ENCODE measurements around the gene DMXL1.
A peak's percentile ranks its signal among the peaks of the same experiment; 100 is the strongest.

The DMXL1 gene

GRCh38 chr5:119271758-119272730 is 201.2 kb downstream of the DMXL1 start:
- no peak for DNase-seq

DNA sequence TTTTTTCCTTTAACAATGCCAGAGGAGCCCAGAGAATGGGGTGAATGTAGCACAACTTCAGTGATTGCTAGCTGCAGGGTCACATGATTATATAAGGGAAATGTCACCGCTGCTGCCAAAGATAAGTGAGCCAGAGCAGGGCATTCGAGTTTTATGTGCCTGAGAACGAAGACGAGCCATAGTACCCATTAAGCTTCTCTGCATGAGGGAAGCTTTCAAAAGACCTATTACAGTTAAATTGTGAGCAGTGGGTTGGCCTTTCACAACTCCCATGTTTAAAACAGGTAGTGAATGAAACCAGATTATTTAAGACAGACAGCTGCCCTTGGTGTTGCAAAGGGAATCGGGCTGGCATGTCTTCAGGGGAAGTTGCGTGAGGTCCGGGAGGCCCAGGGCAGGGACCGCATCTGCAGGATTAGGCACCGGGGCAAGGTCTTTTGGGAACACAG is 202.5 kb downstream of the DMXL1 start:
- DNase-seq: no peak

GRCh38 chr5:119274030-119274766 is 203.3 kb downstream of the DMXL1 start:
- no peak for DNase-seq

DNA sequence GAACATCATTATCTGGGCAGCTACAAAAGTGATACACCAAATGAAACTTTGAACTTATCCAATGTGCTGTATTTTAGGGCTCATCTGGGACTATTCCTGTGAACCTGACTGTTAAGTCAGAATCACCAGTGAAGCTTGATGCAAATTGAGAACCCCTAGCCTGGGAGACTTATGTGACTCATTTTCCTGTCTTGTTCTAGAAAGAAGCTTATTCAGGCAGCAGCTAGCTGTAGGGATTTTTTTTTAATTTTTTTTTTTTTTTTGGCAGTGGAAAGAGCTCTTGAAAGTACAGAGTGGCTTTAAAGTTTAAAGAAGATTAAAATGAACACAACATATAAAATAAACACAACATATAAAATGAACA is 203.9 kb downstream of the DMXL1 start:
- no peak for DNase-seq

- no peak for DNase-seq
Measured at GRCh38 chr5:119275146-119275545, 204.3 kb downstream of the DMXL1 start.

GRCh38 chr5:119275601-119276173 is 204.8 kb downstream of the DMXL1 start:
- peak; percentile 53 for DNase-seq

- DNase-seq: no peak
Measured at GRCh38 chr5:119276978-119277377, 206.1 kb downstream of the DMXL1 start.

- DNase-seq: no peak
Measured at GRCh38 chr5:119279093-119279492, 208.2 kb downstream of the DMXL1 start.

GRCh38 chr5:119280380-119280779 is 209.5 kb downstream of the DMXL1 start:
- DNase-seq: no peak

DNA sequence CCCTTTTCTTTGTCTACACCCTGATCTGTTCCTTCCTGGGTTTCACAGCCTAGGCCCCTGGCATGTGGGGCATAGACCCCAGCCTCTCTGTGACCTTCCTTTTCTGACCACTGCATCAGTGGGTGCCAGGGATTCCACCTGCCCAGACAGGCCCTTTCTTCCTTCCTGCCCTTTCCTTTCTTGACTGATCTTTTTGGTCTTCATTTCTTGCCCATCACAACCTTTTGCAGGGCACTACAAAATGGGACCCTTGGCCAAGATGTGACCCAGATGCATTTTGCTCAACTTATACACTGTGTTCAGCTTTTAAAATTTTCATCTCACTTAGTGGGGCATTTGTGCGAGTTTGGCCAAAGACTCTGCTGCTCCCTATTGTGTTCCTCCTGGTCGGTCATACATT is 211.7 kb downstream of the DMXL1 start:
- DNase-seq: no peak

DNA sequence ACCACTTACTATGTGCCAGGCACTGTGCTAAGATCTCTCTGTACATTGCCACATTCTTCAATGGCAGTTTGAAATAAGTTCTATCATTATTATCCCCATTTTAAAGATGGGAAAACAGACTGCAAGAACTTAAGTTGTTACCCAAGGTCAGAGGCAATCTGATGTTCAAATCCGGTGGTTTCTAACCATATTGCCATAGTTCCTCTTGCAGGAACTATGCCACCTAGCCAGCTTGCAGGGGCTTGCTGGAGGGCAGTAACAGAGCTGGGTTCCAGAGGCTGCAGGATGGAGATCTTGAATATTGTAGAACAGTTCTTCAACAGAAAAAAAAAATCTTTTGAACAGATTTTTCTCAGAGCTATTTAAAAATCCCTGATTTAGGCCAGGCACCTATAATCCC is 213.1 kb downstream of the DMXL1 start:
- no peak for DNase-seq

DNA sequence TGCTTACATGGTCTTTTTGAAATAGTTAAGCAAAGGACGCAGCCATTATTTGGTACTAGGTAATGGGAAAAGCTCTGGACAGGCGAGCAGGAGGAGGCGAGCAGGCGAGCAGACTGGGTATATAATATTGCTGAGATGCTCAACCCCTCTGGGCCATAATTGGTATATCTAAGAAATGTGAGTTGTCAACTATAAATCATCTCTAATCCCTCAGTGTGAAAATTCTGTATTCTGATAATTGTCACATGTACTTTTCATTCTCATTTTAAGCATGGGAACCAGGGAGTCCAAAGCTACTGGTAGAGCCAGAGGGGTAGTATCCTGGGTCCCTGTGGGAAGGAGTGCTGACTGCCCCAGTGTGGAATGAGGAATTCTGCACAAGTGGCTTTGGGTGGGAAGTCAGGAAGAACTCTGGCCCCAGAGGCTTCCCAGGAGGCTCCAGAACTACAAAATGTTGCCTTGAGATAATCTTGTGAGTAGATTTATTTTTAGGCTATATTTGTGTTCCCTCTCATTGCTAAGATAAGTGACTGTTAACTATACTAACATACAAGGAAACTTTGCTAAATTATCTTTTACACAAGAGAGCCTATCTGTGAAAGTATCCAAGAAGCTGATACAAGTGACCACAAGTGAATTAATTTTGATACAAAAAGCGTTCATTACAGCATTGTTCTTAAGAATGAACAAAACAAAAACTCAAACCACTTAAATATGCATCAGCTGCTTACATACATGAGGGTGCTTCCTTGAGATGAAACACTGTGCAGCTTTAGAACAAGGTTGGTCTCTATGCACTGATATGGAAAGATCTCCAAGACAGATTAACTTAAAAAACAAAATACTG is 214.4 kb downstream of the DMXL1 start:
- DNase-seq: no peak

GRCh38 chr5:119286511-119287488 is 215.9 kb downstream of the DMXL1 start:
- no peak for DNase-seq

DNA sequence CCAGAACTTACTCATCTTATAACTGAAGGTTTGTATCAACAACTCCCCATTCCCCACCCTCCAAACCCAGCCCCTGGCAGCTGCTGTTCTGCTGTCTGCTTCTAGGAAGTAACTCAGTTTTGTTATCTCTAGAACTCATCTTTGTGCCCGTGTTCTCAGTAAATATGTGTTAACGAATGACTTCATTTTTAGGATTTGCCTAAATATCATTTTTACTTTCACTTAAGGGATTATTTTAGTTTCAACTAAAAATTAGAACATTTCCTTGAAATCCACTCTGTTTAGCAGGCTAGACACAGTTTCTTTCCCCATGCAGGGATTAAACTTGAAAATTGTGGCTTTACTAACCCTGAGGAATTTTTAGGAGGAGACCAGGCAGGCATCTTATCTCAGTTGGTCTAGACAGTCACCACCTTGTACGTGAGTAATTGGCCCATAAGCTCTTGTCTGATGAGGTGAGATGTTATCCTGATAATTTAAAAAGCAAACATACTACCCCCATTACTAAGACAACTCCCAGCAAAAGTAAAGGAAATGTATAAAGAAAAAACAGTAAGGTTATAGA is 216.7 kb downstream of the DMXL1 start:
- peak; percentile 46 for DNase-seq

DNA sequence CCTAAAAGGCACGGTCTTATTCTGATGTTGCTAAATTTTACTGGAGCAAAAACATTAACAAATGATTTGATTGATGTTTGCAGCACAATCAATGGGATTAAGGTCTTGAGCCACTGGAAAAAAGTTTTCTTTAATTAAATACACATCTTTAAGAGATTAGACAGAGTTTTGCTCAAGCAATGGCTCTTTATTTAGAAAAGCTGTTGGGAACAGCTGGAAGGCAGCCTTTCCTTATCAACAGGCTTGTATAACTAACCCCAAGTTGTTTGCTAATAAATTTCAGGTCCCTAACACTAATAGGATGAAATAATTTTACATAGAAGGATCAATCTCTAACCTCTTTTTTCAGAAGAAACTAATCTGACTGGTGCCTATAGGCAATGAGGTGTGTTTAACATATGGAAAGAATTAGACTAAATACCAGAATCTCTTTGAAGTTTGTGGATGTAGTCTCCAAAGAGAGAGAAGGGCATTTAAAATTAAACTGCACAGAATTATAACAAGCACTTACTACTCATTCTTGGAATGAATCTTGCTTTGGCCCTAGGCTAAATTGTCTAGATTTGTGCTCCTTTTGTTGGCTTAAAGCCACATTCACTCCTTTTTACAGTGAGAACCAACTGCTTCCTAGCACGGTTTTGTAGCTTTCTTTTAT is 217.6 kb downstream of the DMXL1 start:
- no peak for DNase-seq

GRCh38 chr5:119289438-119290044 is 218.7 kb downstream of the DMXL1 start:
- DNase-seq: no peak

- no peak for DNase-seq
Measured at GRCh38 chr5:119290161-119290569, 219.3 kb downstream of the DMXL1 start.

DNA sequence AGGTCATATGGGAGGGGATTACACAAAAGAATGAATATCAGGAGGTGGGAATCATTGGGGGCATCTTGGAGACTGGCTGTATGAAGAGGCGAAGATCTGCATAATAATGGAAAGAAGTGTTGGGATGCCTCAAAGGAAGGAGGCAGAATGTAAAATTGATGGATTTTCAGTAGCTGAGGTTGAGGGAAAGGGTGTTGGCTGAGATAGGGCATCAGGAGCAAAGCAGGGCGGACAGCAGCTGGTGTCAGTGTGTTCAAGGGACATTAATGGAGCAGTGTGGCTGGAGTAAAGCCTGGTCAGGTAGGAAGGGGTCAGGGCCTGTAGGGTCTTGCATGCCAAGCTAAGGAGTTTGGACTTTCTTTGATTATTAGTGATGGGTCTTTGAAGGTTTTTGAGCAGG is 219.7 kb downstream of the DMXL1 start:
- no peak for DNase-seq

GRCh38 chr5:119291056-119291455 is 220.2 kb downstream of the DMXL1 start:
- DNase-seq: no peak

DNA sequence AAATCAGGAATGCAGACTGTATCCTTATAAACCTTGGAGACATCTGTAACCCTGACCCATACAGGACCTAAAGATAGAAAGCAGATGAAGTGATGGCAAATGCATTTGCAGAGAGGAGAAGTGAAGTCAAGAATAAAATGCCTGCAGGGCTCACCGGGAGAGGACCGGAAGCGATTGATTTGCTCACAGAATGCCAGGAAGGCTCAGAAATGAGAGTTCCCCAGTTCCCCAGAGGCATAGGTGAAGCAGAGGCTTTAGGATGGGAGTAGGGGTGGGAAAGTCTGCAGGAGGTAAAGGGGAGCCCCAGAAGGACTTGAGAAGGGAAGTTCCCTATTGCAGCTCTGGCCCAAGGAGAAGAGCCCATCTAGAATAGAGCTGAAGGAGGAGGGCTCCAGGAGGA is 221.0 kb downstream of the DMXL1 start:
- DNase-seq: no peak

Data from stimulated activated naive CD4-positive, alpha-beta T cell treated with Interleukin-2 at 50 U/mL for 16 hours (primary cell).